ENCODE results near the gene ARHGAP44. TPM values are rescaled to one million over a fixed set of nuclear protein-coding genes. Genes with fewer than 3 reads are reported as not detected.

The ARHGAP44 gene
- total and polyA plus RNA-seq, 2 of the 8 experiments (the other 6 are each of a cell fraction or from before 2014, with no cell fraction given) = 6.2 to 22.2 TPM

GRCh38 chr17:12765548-12765947, 23.8 kb upstream of the ARHGAP44 start (continued):
- TF ChIP-seq USF2 (IDR thresholded peaks at IDR 0.05; ENCODE audit: low read length) = no peak
- TF ChIP-seq BACH1 (IDR thresholded peaks at IDR 0.05; ENCODE audit: low read length) = no peak
- TF ChIP-seq TBP (IDR thresholded peaks at IDR 0.05; ENCODE audit: low read depth, low read length) = no peak
- TF ChIP-seq CEBPB (IDR thresholded peaks at IDR 0.05; ENCODE audit: low read depth, low read length) = no peak
- TF ChIP-seq SUZ12 (IDR thresholded peaks at IDR 0.05; ENCODE audit: low read length) = no peak

All from H1 (cell line).